Upper lobe of left lung (tissue), 4 donors: ENCODE measurements around the gene CCNDBP1.

Experiments
- CTCF ChIP-seq, 6 experiments: fragments of 450-650 bp in 4 of 6; fragments of 200-600 bp in 2 of 6; sonication (generic) in 2 of 6; IDR thresholded peaks; one replicate each; pipeline ENCODE4 v1.5.1; 2016 to 2019; ENCODE audit warnings: antibody characterized with exemption in 6 of 6
- EP300 ChIP-seq, 4 donors: sonication (generic); formaldehyde crosslinking; IDR thresholded peaks; one replicate each; pipeline ENCODE4 v1.5.1; 2017; ENCODE audit warnings: antibody characterized with exemption in 4 of 4, control low read depth in 2 of 4
- POLR2A ChIP-seq, 4 donors: fragments of 450-650 bp; IDR thresholded peaks; one replicate each; pipeline ENCODE4 v1.5.1; 2016 to 2017; ENCODE audit warnings: antibody characterized with exemption in 4 of 4, mild to moderate bottlenecking in 2 of 4
- POLR2AphosphoS5 ChIP-seq, 2 donors: sonication (generic); formaldehyde crosslinking; IDR thresholded peaks; one replicate each; pipeline ENCODE4 v1.5.1; 2017; ENCODE audit warnings: antibody characterized with exemption in 2 of 2

- TF ChIP-seq POLR2A (IDR thresholded peaks at IDR 0.05) = no peak
- no peak for TF ChIP-seq CTCF (IDR thresholded peaks at IDR 0.05)
- no peak for TF ChIP-seq POLR2AphosphoS5 (IDR thresholded peaks at IDR 0.05)
- TF ChIP-seq EP300 (IDR thresholded peaks at IDR 0.05) = no peak
Measured at GRCh38 chr15:43232289-43232874, 47.2 kb downstream of the CCNDBP1 start.
